ENCODE results near the gene DNASE1.

GRCh38 chr16:3675601-3676130 lies 21.2 kb downstream of the DNASE1 start:
- TF ChIP-seq POLR2A (IDR thresholded peaks at IDR 0.05; ENCODE audit: low read depth, low read length) (no peak), TAF1 (IDR thresholded peaks at IDR 0.05; ENCODE audit: borderline replicate concordance, low read depth, low read length) (no peak)
